ENCODE measurements around the gene DSCAM.

Gene DSCAM

GRCh38 chr21:40668555-40669275 lies 178.2 kb downstream of the DSCAM start:
- H3K4me3 ChIP-seq (replicated peaks in 1 of 2; ENCODE audit: low read depth in 2 of 2, low read length in 2 of 2): no peak overlapping the region
- no peak for TF ChIP-seq CTCF (IDR thresholded peaks at IDR 0.05; ENCODE audit: low read depth, low read length)
- DNase-seq (ENCODE audit: low read depth in 2 of 2): no peak

- TF ChIP-seq CTCF (IDR thresholded peaks at IDR 0.05; ENCODE audit: low read depth, low read length): no peak
- no peak for DNase-seq (ENCODE audit: low read depth in 2 of 2)
- no peak overlapping the region for H3K4me3 ChIP-seq (replicated peaks in 1 of 2; ENCODE audit: low read depth in 2 of 2, low read length in 2 of 2)
Measured at GRCh38 chr21:40667967-40668366, 179.0 kb downstream of the DSCAM start.

GRCh38 chr21:40662889-40663288 lies 184.1 kb downstream of the DSCAM start:
- DNase-seq (ENCODE audit: low read depth in 2 of 2): no peak
- TF ChIP-seq CTCF (IDR thresholded peaks at IDR 0.05; ENCODE audit: low read depth, low read length): no peak
- no peak overlapping the region for H3K4me3 ChIP-seq (replicated peaks in 1 of 2; ENCODE audit: low read depth in 2 of 2, low read length in 2 of 2)

GRCh38 chr21:40660461-40660860 lies 186.5 kb downstream of the DSCAM start:
- TF ChIP-seq CTCF (IDR thresholded peaks at IDR 0.05; ENCODE audit: low read depth, low read length): no peak
- DNase-seq (ENCODE audit: low read depth in 2 of 2): no peak
- no peak overlapping the region for H3K4me3 ChIP-seq (replicated peaks in 1 of 2; ENCODE audit: low read depth in 2 of 2, low read length in 2 of 2)

- no peak overlapping the region for H3K4me3 ChIP-seq (replicated peaks in 1 of 2; ENCODE audit: low read depth in 2 of 2, low read length in 2 of 2)
- no peak for TF ChIP-seq CTCF (IDR thresholded peaks at IDR 0.05; ENCODE audit: low read depth, low read length)
- DNase-seq (ENCODE audit: low read depth in 2 of 2): no peak
Measured at GRCh38 chr21:40658311-40658710, 188.6 kb downstream of the DSCAM start.

GRCh38 chr21:40652436-40652835 lies 194.5 kb downstream of the DSCAM start:
- TF ChIP-seq CTCF (IDR thresholded peaks at IDR 0.05; ENCODE audit: low read depth, low read length): no peak
- no peak overlapping the region for H3K4me3 ChIP-seq (replicated peaks in 1 of 2; ENCODE audit: low read depth in 2 of 2, low read length in 2 of 2)
- no peak for DNase-seq (ENCODE audit: low read depth in 2 of 2)

GRCh38 chr21:40647706-40648105 lies 199.3 kb downstream of the DSCAM start:
- DNase-seq (ENCODE audit: low read depth in 2 of 2): no peak
- no peak overlapping the region for H3K4me3 ChIP-seq (replicated peaks in 1 of 2; ENCODE audit: low read depth in 2 of 2, low read length in 2 of 2)
- no peak for TF ChIP-seq CTCF (IDR thresholded peaks at IDR 0.05; ENCODE audit: low read depth, low read length)
